NOMO-1 treated with dmso at 0.1 percent for 144 hours (cell line): ENCODE measurements around the gene RELA.

Source experiments
- DNase-seq: peaks from one replicate; lab custom pipeline; 2025; ENCODE audit not compliant: unreplicated experiment; lab: John Stamatoyannopoulos, UW

Gene RELA

DNA sequence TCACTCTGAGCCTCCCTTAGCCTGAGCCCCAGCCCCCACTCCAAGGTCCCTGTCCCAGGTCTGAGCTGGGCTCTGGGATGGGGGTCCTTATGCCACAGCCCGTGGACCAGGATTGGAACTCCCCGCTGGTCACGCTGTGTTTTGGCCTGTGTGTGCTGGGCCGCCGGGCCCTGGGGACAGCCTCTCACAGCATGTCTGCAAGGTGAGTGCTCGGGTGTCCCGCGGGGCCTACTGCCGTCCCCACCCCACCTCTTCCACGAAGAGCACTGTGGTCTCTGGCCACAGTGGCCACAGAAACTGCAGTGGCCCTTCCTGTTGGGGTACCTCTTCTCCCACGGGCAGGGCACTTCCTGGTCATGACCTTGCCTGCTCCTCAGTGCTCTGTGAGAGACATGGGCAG lies 28.3 kb downstream of the RELA start:
- DNase-seq: no peak

GRCh38 chr11:65634109-65634436 lies 28.6 kb downstream of the RELA start:
- no peak for DNase-seq

GRCh38 chr11:65633390-65634108 lies 29.2 kb downstream of the RELA start:
- DNase-seq: no peak

GRCh38 chr11:65630215-65630614 lies 32.5 kb downstream of the RELA start:
- no peak for DNase-seq

GRCh38 chr11:65629579-65629978 lies 33.1 kb downstream of the RELA start:
- DNase-seq: no peak

- no peak for DNase-seq
Observed at GRCh38 chr11:65627202-65627601, 35.5 kb downstream of the RELA start.

DNA sequence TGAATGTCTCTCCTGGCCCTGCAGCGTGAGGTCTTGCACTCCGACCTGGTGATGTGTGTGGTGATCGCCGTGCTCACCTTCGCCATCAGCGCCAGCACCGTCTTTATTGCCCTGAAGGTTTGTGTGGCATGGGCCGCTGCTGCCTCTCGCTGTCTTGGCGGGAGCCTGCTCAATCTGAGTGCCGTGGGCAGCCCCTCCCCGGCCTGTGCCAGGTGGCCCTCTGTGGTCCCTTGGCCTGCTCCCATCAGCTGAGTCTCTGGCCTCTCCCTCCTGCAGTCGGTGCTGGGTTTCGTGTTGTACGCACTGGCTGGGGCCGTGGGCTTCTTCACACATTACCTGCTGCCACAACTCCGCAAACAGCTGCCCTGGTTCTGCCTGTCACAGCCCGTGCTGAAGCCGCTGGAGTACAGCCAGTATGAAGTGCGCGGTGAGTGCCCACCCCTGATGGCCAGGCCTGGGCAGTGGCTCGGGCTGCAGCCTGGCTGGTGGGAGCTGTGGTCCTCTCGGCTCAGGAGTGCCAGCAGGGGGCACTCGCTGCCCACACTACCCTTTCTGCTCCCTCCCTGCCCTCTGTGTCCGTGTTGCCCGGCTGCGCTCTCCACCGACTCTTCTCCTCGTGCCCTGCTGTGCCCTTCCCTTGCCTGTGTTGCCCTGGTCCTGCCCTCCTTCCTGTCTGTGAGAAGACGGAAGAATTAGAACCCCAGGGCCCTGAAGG lies 36.9 kb downstream of the RELA start:
- DNase-seq: peak; percentile 10

DNA sequence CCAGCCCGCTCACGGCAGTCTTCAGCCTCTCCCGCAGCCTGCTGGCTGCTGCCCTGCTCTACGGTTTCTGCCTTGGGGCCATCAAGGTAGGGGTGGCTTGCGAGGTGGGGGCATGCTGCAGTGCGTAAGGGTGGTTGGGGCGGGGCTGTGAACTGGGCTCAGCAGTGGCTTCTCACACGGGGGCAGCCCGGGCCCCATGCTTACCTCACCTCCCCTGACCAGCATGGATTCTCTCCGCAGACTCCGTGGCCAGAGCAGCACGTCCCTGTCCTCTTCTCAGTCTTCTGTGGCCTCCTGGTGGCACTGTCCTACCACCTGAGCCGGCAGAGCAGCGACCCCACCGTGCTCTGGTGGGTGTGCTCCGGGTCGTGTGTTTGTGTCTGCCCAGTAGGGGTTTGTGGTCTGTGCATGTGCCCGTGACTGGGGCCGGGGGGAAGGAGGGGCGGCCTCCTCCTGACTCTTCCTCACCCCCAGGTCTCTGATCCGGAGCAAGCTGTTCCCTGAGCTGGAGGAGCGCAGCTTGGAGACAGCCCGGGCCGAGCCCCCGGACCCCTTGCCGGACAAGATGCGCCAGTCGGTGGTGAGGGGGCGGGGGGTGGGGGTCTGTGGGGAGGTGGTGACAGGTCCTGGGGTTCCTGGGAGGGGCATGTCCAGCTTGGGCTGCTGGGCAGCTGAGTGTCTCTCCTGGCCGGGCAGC lies 37.6 kb downstream of the RELA start:
- DNase-seq: no peak

DNA sequence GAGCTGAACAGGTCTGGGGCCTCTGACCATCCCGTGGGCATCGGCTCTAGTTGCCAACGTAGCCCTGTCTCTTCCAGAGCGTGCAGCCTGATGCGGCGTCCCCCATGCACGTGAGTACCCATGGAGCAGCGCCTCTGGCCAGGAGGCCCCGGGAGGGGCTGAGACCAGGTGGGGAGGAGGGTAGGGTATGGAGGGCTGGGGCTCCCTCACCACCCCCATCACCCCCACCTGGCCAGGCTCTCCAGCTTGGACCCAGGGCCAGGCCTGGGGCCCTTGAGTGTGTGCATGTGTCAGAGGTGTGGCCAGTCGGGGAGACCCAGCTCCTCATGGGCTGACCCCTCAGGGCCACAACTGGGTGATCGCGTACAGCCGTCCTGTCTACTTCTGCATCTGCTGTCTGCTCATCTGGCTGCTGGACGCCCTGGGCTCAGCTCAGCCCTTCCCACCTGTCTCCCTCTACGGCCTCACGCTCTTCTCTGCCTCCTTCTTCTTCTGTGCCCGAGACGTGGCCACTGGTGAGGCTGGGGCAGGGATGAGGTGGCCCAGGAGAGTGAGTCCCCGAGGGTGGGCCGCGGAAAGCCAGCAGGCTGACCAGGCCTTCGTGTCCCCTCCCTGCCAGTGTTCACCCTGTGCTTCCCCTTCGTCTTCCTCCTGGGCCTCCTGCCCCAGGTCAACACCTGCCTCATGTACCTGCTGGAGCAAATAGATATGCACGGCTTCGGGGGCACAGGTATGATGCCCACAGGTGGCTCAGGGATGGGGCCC lies 38.7 kb downstream of the RELA start:
- DNase-seq: no peak

DNA sequence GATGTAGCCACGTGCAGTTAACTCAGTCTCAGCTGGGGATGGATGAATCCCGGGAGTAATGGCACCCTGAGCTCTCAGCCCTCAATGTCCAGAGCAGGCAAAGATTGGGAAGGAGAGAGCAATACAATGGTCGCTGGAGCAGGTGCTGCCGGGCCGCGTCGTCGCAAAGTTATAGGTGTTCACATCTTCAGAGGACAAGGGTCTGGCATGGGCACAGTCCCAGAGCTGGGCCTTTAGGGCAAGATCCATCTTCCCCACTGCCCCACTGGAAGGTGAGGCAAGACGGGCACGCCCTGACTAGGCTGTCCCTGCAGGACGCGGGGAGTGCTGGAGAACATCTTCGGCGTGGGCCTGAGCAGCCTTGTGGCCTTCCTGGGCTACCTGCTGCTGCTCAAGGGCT lies 39.5 kb downstream of the RELA start:
- no peak for DNase-seq

GRCh38 chr11:65622011-65622410 lies 40.7 kb downstream of the RELA start:
- no peak for DNase-seq

- no peak for DNase-seq
Observed at GRCh38 chr11:65621460-65621859, 41.3 kb downstream of the RELA start.

- DNase-seq: no peak
Observed at GRCh38 chr11:65620666-65621065, 42.0 kb downstream of the RELA start.

- no peak for DNase-seq
Observed at GRCh38 chr11:65619281-65619928, 43.3 kb downstream of the RELA start.

- no peak for DNase-seq
Observed at GRCh38 chr11:65618763-65619162, 44.0 kb downstream of the RELA start.

- DNase-seq: no peak
Observed at GRCh38 chr11:65617990-65618751, 44.5 kb downstream of the RELA start.

DNA sequence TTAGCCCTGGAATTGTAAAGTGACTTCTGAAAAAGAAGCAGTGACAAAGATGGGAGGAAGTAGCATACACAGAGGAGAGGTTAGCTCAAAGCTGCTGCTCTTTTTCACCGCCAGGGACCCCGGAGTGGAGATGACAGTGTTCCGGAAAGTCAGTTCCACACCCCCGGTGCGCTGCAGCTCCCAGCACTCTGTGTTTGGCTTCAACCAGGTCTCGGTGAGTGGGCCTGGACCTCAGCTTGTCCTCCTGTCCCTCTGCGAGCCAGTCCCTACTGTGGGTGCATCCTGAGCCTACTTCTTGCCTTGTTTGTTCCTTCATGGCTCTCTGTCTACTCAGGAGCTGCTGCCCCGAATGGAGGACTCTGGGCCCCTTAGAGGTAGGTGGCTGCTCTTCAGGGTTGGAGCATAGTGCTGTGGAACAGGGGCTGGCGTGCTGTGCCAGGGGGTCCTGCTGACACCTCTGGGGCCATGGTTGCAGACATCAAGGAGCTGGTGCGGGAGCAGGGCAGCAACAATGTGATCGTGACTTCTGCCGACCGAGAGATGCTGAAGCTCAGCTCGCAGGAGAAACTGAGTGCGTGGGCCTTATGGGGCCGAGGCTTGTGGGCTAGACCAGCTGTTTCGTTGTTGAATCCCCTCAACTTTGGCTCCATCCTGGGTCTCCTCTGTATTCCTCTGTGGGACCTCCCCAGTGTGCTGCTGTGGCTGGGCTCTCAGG lies 45.4 kb downstream of the RELA start:
- no peak for DNase-seq

GRCh38 chr11:65616575-65617001 lies 46.1 kb downstream of the RELA start:
- no peak for DNase-seq

DNA sequence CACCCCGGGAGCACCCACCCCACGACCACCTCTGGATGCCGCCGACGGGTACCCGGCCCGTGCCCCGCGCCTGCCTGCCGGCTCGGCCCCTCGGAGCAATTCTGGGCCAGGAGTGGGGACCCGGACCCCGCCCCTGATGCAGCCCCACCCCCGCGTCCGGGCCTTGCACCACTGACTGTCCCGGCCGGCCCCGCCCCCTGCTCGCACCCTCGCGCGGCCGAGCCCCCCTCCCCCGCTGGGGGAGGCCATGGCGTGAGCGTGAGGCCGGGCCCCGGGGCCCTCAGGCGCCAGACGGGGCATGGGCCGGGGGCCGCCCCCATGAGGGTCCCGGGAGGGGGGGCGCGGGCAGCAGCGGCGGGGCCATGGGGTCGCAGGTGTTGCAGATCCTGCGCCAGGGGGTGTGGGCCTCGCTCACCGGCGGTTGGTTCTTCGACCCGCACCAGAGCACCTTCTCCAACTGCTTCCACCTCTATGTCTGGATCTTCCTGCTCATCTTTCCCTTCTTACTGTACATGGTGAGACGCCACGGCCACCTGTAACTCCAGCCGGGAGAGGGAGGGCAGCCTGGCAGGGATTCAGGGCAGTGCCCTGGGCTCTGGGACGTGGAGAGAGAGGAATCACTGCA lies 46.7 kb downstream of the RELA start:
- DNase-seq: no peak
